Liver (tissue), 9 donors: ENCODE data around the gene FERMT1. TPM values are rescaled to one million over a fixed set of nuclear protein-coding genes. Genes with fewer than 3 reads are reported as not detected.
"Not testable (repeated sequence)": the region's sequence is repeated elsewhere in the genome, so short reads cannot be mapped to it uniquely, and the experiment has no call there.

ENCODE experiments used
- DNase-seq: peaks from one replicate; pipeline ENCODE4 v3.0.0-alpha.2; 2017; ENCODE audit warnings: low spot score
- H3K27ac ChIP-seq, 2 donors: one replicate each; pipeline ENCODE4 v1.7.0; 2013; ENCODE audit warnings: inconsistent platforms in 2 of 2, low read length in 2 of 2, control low read depth in 1 of 2, low read depth in 1 of 2, mild to moderate bottlenecking in 1 of 2
- H3K27me3 ChIP-seq, 4 donors: one replicate each; pipeline versions ENCODE4 v1.6.1 to v1.7.0; 2013; ENCODE audit warnings: low read length in 3 of 4, inconsistent platforms in 1 of 4, mild to moderate bottlenecking in 1 of 4, moderate library complexity in 1 of 4; ENCODE audit not compliant: control insufficient read depth in 4 of 4, insufficient read depth in 4 of 4
- H3K36me3 ChIP-seq, 4 donors: one replicate each; pipeline versions ENCODE4 v1.6.1 to v1.7.0; 2013; ENCODE audit warnings: low read length in 3 of 4, mild to moderate bottlenecking in 3 of 4, low read depth in 1 of 4, moderate library complexity in 1 of 4; ENCODE audit not compliant: control insufficient read depth in 4 of 4, insufficient read depth in 3 of 4
- H3K4me1 ChIP-seq, 4 donors: one replicate each; pipeline versions ENCODE4 v1.6.1 to v1.7.0; 2013; ENCODE audit warnings: low read length in 3 of 4, mild to moderate bottlenecking in 3 of 4, moderate library complexity in 1 of 4; ENCODE audit not compliant: control insufficient read depth in 4 of 4, insufficient read depth in 4 of 4
- H3K4me3 ChIP-seq, 3 donors: one replicate each; pipeline versions ENCODE4 v1.6.1 to v1.7.0; 2013; ENCODE audit warnings: low read length in 3 of 3, control low read depth in 1 of 3, low read depth in 1 of 3, mild to moderate bottlenecking in 1 of 3
- H3K9ac ChIP-seq, 2 donors: one replicate each; pipeline ENCODE4 v1.7.0; 2013; ENCODE audit warnings: low read length in 2 of 2, mild to moderate bottlenecking in 2 of 2, moderate library complexity in 2 of 2, control low read depth in 1 of 2, low read depth in 1 of 2
- H3K9me3 ChIP-seq, 4 donors: one replicate each; pipeline versions ENCODE4 v1.6.1 to v1.7.0; 2013; ENCODE audit warnings: low read length in 3 of 4; ENCODE audit not compliant: control insufficient read depth in 4 of 4
- FOXA1 ChIP-seq: IDR thresholded peaks from 2 replicates; pipeline ENCODE4 v1.6.1; 2016; ENCODE audit warnings: antibody characterized with exemption
- FOXA2 ChIP-seq: IDR thresholded peaks from 2 replicates; pipeline ENCODE4 v1.6.1; 2016; ENCODE audit warnings: antibody characterized with exemption
- GABPA ChIP-seq, 2 donors: IDR thresholded peaks in 1 of 2; conservative IDR thresholded peaks in 1 of 2; 2 replicates each; pipeline ENCODE4 v1.6.1; 2016; ENCODE audit warnings: antibody characterized with exemption in 2 of 2, mild to moderate bottlenecking in 1 of 2, moderate library complexity in 1 of 2
- HNF4A ChIP-seq, 2 donors: conservative IDR thresholded peaks; 2 replicates each; pipeline ENCODE4 v1.6.1; 2016; ENCODE audit warnings: antibody characterized with exemption in 2 of 2, mild to moderate bottlenecking in 2 of 2
- JUND ChIP-seq, 2 donors: IDR thresholded peaks; 2 replicates each; pipeline ENCODE4 v1.6.1; 2016; ENCODE audit warnings: antibody characterized with exemption in 2 of 2
- NR2F2 ChIP-seq: IDR thresholded peaks from 2 replicates; pipeline ENCODE4 v1.6.1; 2016; ENCODE audit warnings: antibody characterized with exemption
- RAD21 ChIP-seq, 2 donors: IDR thresholded peaks; 2 replicates each; pipeline ENCODE4 v1.6.1; 2016; ENCODE audit warnings: antibody characterized with exemption in 2 of 2, mild to moderate bottlenecking in 2 of 2
- SP1 ChIP-seq: IDR thresholded peaks from 2 replicates; pipeline ENCODE4 v1.6.1; 2018; ENCODE audit warnings: antibody characterized with exemption, mild to moderate bottlenecking
- YY1 ChIP-seq: IDR thresholded peaks from 2 replicates; pipeline ENCODE4 v1.6.1; 2016; ENCODE audit warnings: antibody characterized with exemption, mild to moderate bottlenecking
- WGBS: extraction: QIAGEN DNeasy Blood & Tissue Kit; methylation state at CpG from one replicate; pipeline ENCODE4 v1.1.7; 2013; 5-methylcytosine and 5-hydroxymethylcytosine counted together
- polyA plus RNA-seq, 2 donors: library from polyadenylated mRNA; stranded (reverse) in 1 of 2; unstranded in 1 of 2; fragments of 200-250 nt in 1 of 2; fragments of >200 nt in 1 of 2; fragmentation: Nextera tagmentation in 1 of 2; extraction: Ambion mirVana in 1 of 2; gene quantifications; one replicate each; pipeline versions ENCODE4 v1.2.1 to v1.2.3, GENCODE V29; 2013 to 2015
- total RNA-seq, 2 donors: library from RNA; depleted of rRNA; stranded (reverse); fragments of >200 nt; gene quantifications; one replicate each; pipeline ENCODE4 v1.2.3, GENCODE V29; 2014
- TF ChIP-seq, protein P1 (sequence below): IDR thresholded peaks from 2 replicates; pipeline ENCODE4 v1.6.1; 2016; ENCODE audit warnings: antibody characterized with exemption
- TF ChIP-seq, protein P2 (sequence below): IDR thresholded peaks from 2 replicates; pipeline ENCODE4 v1.6.1; 2016; ENCODE audit warnings: antibody characterized with exemption
- TF ChIP-seq, protein P3 (sequence below): IDR thresholded peaks from 2 replicates; pipeline ENCODE4 v1.6.1; 2016; ENCODE audit warnings: antibody characterized with exemption, mild to moderate bottlenecking
- donor health status: healthy.
- donor health status: healthy.
- donor health status: healthy.
- donor health status: healthy.
- donor health status: healthy.

The FERMT1 gene
- total and polyA plus RNA-seq, 4 donors: 0.11 to 0.42 (median 0.21) TPM

DNA sequence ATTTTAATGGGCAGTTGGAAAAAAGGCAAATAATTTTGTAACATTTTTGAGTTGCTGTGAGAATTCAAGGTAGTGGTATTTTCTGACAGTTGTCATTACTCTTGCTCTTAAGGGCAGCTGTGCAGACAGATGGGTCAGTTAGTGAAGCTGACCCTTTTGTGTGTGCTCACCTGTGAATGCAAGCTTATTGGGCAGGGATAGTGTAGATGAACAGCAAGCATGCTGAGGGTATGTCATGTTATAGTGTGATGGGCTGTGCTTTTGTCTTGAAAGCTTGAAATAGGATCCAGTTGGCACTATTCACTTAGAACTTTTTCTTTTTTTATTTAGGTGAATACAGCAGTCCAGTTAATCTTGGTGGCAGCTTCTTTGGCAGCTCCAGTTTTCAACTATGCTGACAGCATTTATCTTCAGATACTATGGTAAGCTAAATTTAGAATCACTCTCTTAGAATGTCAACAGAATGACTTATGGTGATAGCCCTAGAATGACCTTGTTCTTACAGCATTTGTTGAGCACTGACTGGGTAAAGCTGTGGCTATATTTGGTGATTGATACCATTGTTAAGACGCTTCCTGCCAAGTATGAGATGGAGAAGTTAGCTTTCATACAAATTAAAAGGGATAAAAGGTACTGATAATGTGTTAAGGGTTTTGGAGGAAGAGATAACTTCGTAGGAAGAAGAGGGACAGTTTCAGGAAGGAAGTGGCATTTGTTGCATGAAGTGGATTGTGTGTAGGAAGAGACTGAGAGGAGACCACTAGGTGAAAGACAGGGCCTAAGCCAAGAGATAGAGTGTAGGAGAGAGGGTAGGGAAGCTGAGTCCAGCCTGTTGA is 88.5 kb downstream of the FERMT1 start:
- Histone ChIP-seq H3K36me3 (peaks cover 13 to 61% (median 50%) of the 10 kb centered on the region in 4 donors), H3K27ac (no peak overlapping the region)

DNA sequence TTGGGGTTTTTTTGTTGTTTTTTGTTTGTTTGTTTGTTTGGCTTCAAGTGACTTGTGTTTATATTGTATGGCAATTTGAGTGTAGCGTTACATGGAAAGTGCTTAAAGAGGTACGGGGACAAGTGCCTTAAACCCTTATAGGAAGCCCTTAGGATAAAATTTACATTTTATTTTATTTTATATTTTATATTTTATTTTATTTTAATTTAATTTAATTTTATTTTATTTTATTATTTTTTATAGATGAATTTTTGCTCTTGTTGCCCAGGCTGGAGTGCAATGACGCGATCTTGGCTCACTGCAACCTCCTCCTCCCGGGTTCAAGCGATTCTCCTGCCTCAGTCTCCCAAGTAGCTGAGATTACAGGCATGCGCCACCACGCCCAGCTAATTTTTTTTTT is 89.9 kb downstream of the FERMT1 start:
- DNase-seq, H3K4me3 ChIP-seq, H3K27me3 ChIP-seq, H3K9ac ChIP-seq, H3K4me1 ChIP-seq, H3K27ac ChIP-seq, H3K9me3 ChIP-seq: not testable (repeated sequence)
- WGBS: 96% methylated on average over 8 of the region's 8 CpGs
- H3K36me3 ChIP-seq: peaks cover 10 to 48% (median 39%) of the 10 kb centered on the region in 4 donors

More for the DNA sequence above, 88.5 kb downstream of the FERMT1 start:
- Histone ChIP-seq H3K9me3 (no peaks in the 10 kb centered on the region), H3K9ac (no peak overlapping the region), H3K4me3 (no peak overlapping the region), H3K27me3 (no peaks in the 10 kb centered on the region), H3K4me1 (peaks cover 0 to 4% (median 1%) of the 10 kb centered on the region in 4 donors)
- DNase-seq: no peak
- TF ChIP-seq HNF4A (conservative IDR thresholded peaks at IDR 0.05): no peak
- TF ChIP-seq GABPA (IDR thresholded peaks at IDR 0.05 in 1 of 2, conservative IDR thresholded peaks at IDR 0.05 in 1 of 2): no peak
- TF ChIP-seq YY1: no peak
- TF ChIP-seq, protein P1, sequence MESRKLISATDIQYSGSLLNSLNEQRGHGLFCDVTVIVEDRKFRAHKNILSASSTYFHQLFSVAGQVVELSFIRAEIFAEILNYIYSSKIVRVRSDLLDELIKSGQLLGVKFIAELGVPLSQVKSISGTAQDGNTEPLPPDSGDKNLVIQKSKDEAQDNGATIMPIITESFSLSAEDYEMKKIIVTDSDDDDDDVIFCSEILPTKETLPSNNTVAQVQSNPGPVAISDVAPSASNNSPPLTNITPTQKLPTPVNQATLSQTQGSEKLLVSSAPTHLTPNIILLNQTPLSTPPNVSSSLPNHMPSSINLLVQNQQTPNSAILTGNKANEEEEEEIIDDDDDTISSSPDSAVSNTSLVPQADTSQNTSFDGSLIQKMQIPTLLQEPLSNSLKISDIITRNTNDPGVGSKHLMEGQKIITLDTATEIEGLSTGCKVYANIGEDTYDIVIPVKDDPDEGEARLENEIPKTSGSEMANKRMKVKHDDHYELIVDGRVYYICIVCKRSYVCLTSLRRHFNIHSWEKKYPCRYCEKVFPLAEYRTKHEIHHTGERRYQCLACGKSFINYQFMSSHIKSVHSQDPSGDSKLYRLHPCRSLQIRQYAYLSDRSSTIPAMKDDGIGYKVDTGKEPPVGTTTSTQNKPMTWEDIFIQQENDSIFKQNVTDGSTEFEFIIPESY: no peak
- TF ChIP-seq NR2F2: no peak
- TF ChIP-seq, protein P2, sequence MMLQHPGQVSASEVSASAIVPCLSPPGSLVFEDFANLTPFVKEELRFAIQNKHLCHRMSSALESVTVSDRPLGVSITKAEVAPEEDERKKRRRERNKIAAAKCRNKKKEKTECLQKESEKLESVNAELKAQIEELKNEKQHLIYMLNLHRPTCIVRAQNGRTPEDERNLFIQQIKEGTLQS: no peak
- no peak for TF ChIP-seq FOXA2
- no peak for TF ChIP-seq RAD21 (IDR thresholded peaks at IDR 0.05)
- no peak for TF ChIP-seq JUND (IDR thresholded peaks at IDR 0.05)
- TF ChIP-seq, protein P3, sequence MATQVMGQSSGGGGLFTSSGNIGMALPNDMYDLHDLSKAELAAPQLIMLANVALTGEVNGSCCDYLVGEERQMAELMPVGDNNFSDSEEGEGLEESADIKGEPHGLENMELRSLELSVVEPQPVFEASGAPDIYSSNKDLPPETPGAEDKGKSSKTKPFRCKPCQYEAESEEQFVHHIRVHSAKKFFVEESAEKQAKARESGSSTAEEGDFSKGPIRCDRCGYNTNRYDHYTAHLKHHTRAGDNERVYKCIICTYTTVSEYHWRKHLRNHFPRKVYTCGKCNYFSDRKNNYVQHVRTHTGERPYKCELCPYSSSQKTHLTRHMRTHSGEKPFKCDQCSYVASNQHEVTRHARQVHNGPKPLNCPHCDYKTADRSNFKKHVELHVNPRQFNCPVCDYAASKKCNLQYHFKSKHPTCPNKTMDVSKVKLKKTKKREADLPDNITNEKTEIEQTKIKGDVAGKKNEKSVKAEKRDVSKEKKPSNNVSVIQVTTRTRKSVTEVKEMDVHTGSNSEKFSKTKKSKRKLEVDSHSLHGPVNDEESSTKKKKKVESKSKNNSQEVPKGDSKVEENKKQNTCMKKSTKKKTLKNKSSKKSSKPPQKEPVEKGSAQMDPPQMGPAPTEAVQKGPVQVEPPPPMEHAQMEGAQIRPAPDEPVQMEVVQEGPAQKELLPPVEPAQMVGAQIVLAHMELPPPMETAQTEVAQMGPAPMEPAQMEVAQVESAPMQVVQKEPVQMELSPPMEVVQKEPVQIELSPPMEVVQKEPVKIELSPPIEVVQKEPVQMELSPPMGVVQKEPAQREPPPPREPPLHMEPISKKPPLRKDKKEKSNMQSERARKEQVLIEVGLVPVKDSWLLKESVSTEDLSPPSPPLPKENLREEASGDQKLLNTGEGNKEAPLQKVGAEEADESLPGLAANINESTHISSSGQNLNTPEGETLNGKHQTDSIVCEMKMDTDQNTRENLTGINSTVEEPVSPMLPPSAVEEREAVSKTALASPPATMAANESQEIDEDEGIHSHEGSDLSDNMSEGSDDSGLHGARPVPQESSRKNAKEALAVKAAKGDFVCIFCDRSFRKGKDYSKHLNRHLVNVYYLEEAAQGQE: no peak
- TF ChIP-seq FOXA1: no peak
- TF ChIP-seq SP1: no peak
- 70% methylated on average over 2 of the region's 2 CpGs for WGBS
